Right renal pelvis (tissue), 4 donors: ENCODE data around the gene KIF1B. TPM values are rescaled to one million over a fixed set of nuclear protein-coding genes. Genes with fewer than 3 reads are reported as not detected.
"Not testable (repeated sequence)": the region's sequence is repeated elsewhere in the genome, so short reads cannot be mapped to it uniquely, and the experiment has no call there.

ENCODE experiments used
- DNase-seq, 4 donors: peaks; one replicate each; pipeline ENCODE4 v3.0.0-alpha.2; 2013; ENCODE audit warnings: low read depth in 4 of 4, low spot score in 3 of 4, missing footprints in 1 of 4
- polyA plus RNA-seq, 4 donors: library from polyadenylated mRNA; unstranded; fragments of 120-200 nt; gene quantifications; one replicate each; pipeline ENCODE4 v1.2.1, GENCODE V29; 2013; ENCODE audit not compliant: insufficient read length in 4 of 4

Gene KIF1B
- polyA plus RNA-seq, 4 donors = 42.0 to 49.1 (median 43.1) TPM

GRCh38 chr1:10419351-10419750, 209.0 kb downstream of the KIF1B start:
- DNase-seq = no peak

DNA sequence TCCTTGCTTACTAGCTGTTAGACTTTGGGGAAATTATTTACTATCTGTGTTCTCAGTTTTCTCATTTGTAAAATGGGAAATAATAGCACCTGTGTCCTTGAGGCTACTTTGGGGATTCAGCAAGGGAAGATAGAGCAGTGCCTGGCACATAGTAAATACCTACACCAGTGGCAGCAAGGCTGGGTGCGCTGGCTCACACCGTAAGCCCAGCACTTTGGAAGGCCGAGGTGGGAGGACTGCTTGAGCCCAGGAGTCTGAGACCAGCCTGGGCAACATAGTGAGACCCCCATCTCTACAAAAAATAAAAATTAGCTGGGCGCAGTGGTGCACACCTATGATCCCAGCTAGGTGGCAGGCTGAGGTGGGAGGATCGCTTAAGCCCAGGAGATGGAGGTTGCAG, 211.3 kb downstream of the KIF1B start:
- DNase-seq = no peak

GRCh38 chr1:10424034-10424433, 213.7 kb downstream of the KIF1B start:
- no peak for DNase-seq

GRCh38 chr1:10424651-10425050, 214.3 kb downstream of the KIF1B start:
- no peak for DNase-seq

GRCh38 chr1:10425826-10426534, 215.6 kb downstream of the KIF1B start:
- not testable (repeated sequence) for DNase-seq

DNA sequence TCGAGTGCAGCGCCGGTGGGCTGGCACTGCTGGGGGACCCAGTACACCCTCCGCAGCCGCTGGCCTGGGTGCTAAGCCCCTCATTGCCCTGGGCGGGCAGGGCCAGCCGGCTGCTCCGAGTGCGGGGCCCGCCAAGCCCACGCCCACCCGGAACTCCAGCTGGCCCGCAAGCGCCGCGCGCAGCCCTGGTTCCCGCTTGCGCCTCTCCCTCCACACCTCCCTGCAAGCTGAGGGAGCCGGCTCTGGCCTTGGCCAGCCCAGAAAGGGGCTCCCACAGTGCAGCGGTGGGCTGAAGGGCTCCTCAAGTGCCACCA, 216.1 kb downstream of the KIF1B start:
- DNase-seq = not testable (repeated sequence)

DNA sequence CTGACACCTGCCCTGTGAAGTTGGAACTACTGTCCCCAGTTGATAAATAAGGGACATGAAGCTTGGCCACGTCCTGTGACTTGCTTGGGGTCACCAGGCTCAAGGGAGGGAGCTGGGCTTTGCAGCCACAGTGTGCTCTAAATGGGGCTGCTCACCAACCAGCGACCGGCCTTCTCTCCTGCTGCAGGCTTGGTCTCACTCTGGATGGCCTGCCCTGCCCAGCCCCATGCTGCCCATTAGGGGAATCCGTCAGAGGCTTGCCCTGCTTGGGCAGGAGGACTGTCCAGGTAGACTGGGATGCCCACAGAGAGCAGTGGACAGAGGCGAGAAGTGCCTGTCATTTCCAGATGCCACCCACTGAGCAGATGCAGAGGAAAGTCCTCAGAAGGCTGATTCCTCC, 218.6 kb downstream of the KIF1B start:
- no peak for DNase-seq

- no peak for DNase-seq
These were observed 219.5 kb downstream of the KIF1B start for GRCh38 chr1:10429868-10430215.

DNA sequence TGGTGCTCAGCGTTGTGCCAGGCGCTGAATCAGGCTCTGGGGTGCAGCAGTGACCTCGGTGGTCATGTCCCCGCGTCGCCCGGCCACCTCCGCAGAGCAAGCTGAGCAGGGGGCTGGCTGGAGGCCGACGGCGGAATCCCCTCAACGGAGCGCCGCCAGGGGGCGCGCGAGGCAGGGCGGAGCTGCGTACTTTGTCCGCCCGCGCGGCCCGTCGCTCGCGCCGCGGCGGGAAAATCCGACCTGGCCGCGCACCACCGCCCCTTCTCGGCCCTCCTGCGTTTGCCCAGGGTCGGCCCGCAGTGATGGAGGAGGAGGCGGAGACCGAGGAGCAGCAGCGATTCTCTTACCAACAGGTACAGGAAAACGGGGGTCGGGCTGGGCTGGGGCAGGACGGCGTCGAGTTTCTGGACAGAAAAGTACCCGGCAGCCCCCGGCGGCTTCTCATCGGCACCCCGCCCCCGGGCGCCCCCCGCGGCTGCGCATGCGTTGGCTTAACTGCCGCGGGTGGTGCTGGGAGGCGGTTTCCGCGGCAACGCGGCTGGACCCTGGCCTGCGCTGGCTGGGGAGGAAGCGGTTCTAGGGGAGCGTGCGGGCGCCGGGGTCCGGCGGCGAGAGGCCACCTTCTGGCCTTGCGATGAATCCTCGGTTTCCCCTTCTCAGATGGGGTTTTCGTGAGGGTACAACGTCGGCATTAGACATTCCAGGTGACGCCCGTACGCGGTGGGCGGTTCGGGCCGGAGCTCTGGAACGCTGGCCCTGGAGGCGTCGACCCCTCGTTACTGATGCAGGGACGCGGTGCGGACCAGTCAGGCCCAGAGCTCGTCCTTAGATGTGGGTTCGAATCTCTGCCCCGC, 220.1 kb downstream of the KIF1B start, which contains the start of gene CENPS:
Gene CENPS (plus strand): TSS at position 218 of the 854 bp plus-strand sequence. CDS start 85 bp downstream, at position 303.
- peak; percentile 75 to 96 (median 86) for DNase-seq

Other genes with a start within 250 kb of the KIF1B start
- 10 to 100 TPM; 21.0 to 35.6 (median 33.6) TPM for gene RBP7, start 213.3 kb upstream of the KIF1B start, polyA plus RNA-seq
- gene UBE4B, start 177.6 kb upstream of the KIF1B start, polyA plus RNA-seq = 10 to 100 TPM; 49.1 to 57.9 (median 50.8) TPM
- gene PGD, start 188.5 kb downstream of the KIF1B start, polyA plus RNA-seq = 100 to 1,000 TPM; 182 to 194 (median 189) TPM
- gene CENPS, start 219.9 kb downstream of the KIF1B start, polyA plus RNA-seq = 10 to 100 TPM; 34.0 to 43.0 (median 38.8) TPM
- 1 to 10 TPM in 3 of 4 donors, under 1 TPM in 1; 0.82 to 1.6 (median 1.4) TPM for gene CORT, start 239.5 kb downstream of the KIF1B start, polyA plus RNA-seq